ENCODE measurements around the gene TSPO. TPM values are rescaled to one million over a fixed set of nuclear protein-coding genes. Genes with fewer than 3 reads are reported as not detected.

TSPO gene
- total and polyA plus RNA-seq, 9 of the 15 experiments (the other 6 are each of a cell fraction or from before 2014, with no cell fraction given), result 4.9 to 126 (median 25.3) TPM

- TF ChIP-seq ZBTB40 (IDR thresholded peaks at IDR 0.05) (peak; percentile 96), ZBTB40 (CRISPR knock-in tag; IDR thresholded peaks at IDR 0.05) (no peak), JUND (IDR thresholded peaks at IDR 0.05; ENCODE audit: borderline replicate concordance, low read depth, low read length) (0 out of 2 replicates have a peak, but pooled peaks have one; percentile 38), JUND (tag; IDR thresholded peaks at IDR 0.05; ENCODE audit: borderline replicate concordance, low read depth, low read length) (no peak), UBTF (IDR thresholded peaks at IDR 0.05; ENCODE audit: borderline replicate concordance in 1 of 2, low read depth in 2 of 2, low read length in 2 of 2) (peak; percentile 24 to 34; a peak in 1 of 4 replicates), TCFL5 (CRISPR knock-in tag; conservative IDR thresholded peaks at IDR 0.05) (no peak), SMC3 (conservative IDR thresholded peaks at IDR 0.05; ENCODE audit: insufficient read depth, low read depth, low read length) (peak; percentile 35; the same call in 1 of the 2 replicates), EGR1 (conservative IDR thresholded peaks at IDR 0.05) (no peak), ZNF134 (CRISPR knock-in tag; conservative IDR thresholded peaks at IDR 0.05) (no peak), ZNF436 (CRISPR knock-in tag; IDR thresholded peaks at IDR 0.05) (no peak)
These were observed 36.1 kb downstream of the TSPO start (continued) for GRCh38 chr22:43187171-43188099.
